NCI-H2107 treated with DMSO at 0.1 percent for 48 hours (cell line): ENCODE results near the gene ADPRH.

ENCODE experiments used
- DNase-seq: peaks from one replicate; lab custom pipeline; 2025; ENCODE audit not compliant: unreplicated experiment; lab: John Stamatoyannopoulos, UW

The ADPRH gene

GRCh38 chr3:119595639-119596334, 16.5 kb downstream of the ADPRH start:
- no peak for DNase-seq

GRCh38 chr3:119596398-119596797, 17.1 kb downstream of the ADPRH start:
- DNase-seq: no peak

GRCh38 chr3:119597548-119598288, 18.4 kb downstream of the ADPRH start, which contains the start of gene PLA1A:
PLA1A (plus strand) TSS chr3:119597885; CDS start chr3:119597914, 29 bp downstream.
- no peak for DNase-seq

- no peak for DNase-seq
Observed at GRCh38 chr3:119598410-119599098, 19.3 kb downstream of the ADPRH start.

- DNase-seq: no peak
Observed at GRCh38 chr3:119599558-119600174, 20.4 kb downstream of the ADPRH start.

GRCh38 chr3:119600732-119601131, 21.4 kb downstream of the ADPRH start:
- DNase-seq: no peak

GRCh38 chr3:119601154-119601553, 21.9 kb downstream of the ADPRH start:
- DNase-seq: no peak

GRCh38 chr3:119602676-119603075, 23.4 kb downstream of the ADPRH start:
- DNase-seq: no peak

- no peak for DNase-seq
Observed at GRCh38 chr3:119604878-119605277, 25.6 kb downstream of the ADPRH start.

- DNase-seq: no peak
Observed at GRCh38 chr3:119608405-119609000, 29.2 kb downstream of the ADPRH start.

GRCh38 chr3:119609301-119609700, 30.0 kb downstream of the ADPRH start:
- DNase-seq: no peak

GRCh38 chr3:119611664-119612063, 32.4 kb downstream of the ADPRH start:
- DNase-seq: no peak

- DNase-seq: no peak
Observed at GRCh38 chr3:119613201-119613600, 33.9 kb downstream of the ADPRH start.

- no peak for DNase-seq
Observed at GRCh38 chr3:119613872-119614271, 34.6 kb downstream of the ADPRH start.

GRCh38 chr3:119616056-119616455, 36.8 kb downstream of the ADPRH start:
- no peak for DNase-seq

- DNase-seq: no peak
Observed at GRCh38 chr3:119619094-119619493, 39.8 kb downstream of the ADPRH start.

- no peak for DNase-seq
Observed at GRCh38 chr3:119620899-119621298, 41.6 kb downstream of the ADPRH start.

- DNase-seq: no peak
Observed at GRCh38 chr3:119624002-119624720, 44.9 kb downstream of the ADPRH start.

- DNase-seq: no peak
Observed at GRCh38 chr3:119625451-119626153, 46.3 kb downstream of the ADPRH start.

GRCh38 chr3:119626196-119626595, 46.9 kb downstream of the ADPRH start:
- no peak for DNase-seq
